Breast epithelium (tissue), 4 donors: Measurements from ENCODE around the gene PEMT. TPM values are rescaled to one million over a fixed set of nuclear protein-coding genes. Genes with fewer than 3 reads are reported as not detected.

Experiments
- DNase-seq, 2 donors: peaks; one replicate each; pipeline ENCODE4 v3.0.0-alpha.2; 2019; ENCODE audit warnings: low spot score in 2 of 2
- H3K27ac ChIP-seq, 2 donors: fragments of 200-600 bp; sonication (generic) in 1 of 2; one replicate each; pipeline ENCODE4 v1.5.1; 2016 to 2019; ENCODE audit warnings: mild to moderate bottlenecking in 1 of 2
- H3K27me3 ChIP-seq, 2 donors: fragments of 200-600 bp; sonication (generic) in 1 of 2; one replicate each; pipeline versions ENCODE4 v1.5.1 to v1.6.0; 2017 to 2019; ENCODE audit warnings: control low read depth in 1 of 2, mild to moderate bottlenecking in 1 of 2
- H3K36me3 ChIP-seq: fragments of 200-600 bp; one replicate; pipeline ENCODE4 v1.5.1; 2019
- H3K4me1 ChIP-seq, 2 donors: fragments of 200-600 bp; sonication (generic); one replicate each; pipeline ENCODE4 v1.5.1; 2016 to 2019; ENCODE audit warnings: control low read depth in 1 of 2
- H3K4me3 ChIP-seq, 3 donors: fragments of 200-600 bp; sonication (generic); 1 replicate in 2 of 3; 2 replicates in 1 of 3; pipeline ENCODE4 v1.5.1; 2016 to 2019; ENCODE audit warnings: mild to moderate bottlenecking in 3 of 3, moderate library complexity in 2 of 3
- H3K9me3 ChIP-seq, 2 donors: fragments of 200-600 bp; sonication (generic) in 1 of 2; one replicate each; pipeline ENCODE4 v1.5.1; 2016 to 2019; ENCODE audit warnings: control low read depth in 1 of 2
- POLR2A ChIP-seq: fragments of 450-650 bp; IDR thresholded peaks from one replicate; pipeline ENCODE4 v1.6.1; 2016; ENCODE audit warnings: antibody characterized with exemption, mild to moderate bottlenecking, moderate library complexity
- POLR2AphosphoS5 ChIP-seq, 3 donors: sonication (generic); formaldehyde crosslinking; IDR thresholded peaks; one replicate each; pipeline ENCODE4 v1.6.1; 2017; ENCODE audit warnings: antibody characterized with exemption in 3 of 3
- intact Hi-C: fragments of 100-400 bp; cut with DNase I; formaldehyde crosslinking; loops from one replicate; pipeline ENCODE4 v1.15.1; 2023; ENCODE audit warnings: low total_unique reads
- total RNA-seq, 3 donors: library from RNA; depleted of rRNA; stranded (reverse); fragments of >200 nt; gene quantifications; one replicate each; pipeline ENCODE4 v1.1.0, GENCODE V29; 2016
- TF ChIP-seq, protein P1 (sequence below), 3 donors: fragments of 450-650 bp; IDR thresholded peaks; one replicate each; pipeline ENCODE4 v1.5.1; 2016 to 2017; ENCODE audit warnings: antibody characterized with exemption in 3 of 3, mild to moderate bottlenecking in 3 of 3, moderate library complexity in 3 of 3

PEMT gene
- total RNA-seq, 3 donors from 2014 or later, result 37.3 to 151 (median 52.4) TPM

- Histone ChIP-seq H3K4me3 (no peak overlapping the region), H3K27me3 (no peaks in the 10 kb centered on the region), H3K9me3 (no peaks in the 10 kb centered on the region), H3K4me1 (no peaks in the 10 kb centered on the region), H3K27ac (peak overlapping the region in 1 of 2 donors; percentile 9), H3K36me3 (no peaks in the 10 kb centered on the region)
- no peak for TF ChIP-seq POLR2AphosphoS5 (IDR thresholded peaks at IDR 0.05)
- TF ChIP-seq, protein P1, sequence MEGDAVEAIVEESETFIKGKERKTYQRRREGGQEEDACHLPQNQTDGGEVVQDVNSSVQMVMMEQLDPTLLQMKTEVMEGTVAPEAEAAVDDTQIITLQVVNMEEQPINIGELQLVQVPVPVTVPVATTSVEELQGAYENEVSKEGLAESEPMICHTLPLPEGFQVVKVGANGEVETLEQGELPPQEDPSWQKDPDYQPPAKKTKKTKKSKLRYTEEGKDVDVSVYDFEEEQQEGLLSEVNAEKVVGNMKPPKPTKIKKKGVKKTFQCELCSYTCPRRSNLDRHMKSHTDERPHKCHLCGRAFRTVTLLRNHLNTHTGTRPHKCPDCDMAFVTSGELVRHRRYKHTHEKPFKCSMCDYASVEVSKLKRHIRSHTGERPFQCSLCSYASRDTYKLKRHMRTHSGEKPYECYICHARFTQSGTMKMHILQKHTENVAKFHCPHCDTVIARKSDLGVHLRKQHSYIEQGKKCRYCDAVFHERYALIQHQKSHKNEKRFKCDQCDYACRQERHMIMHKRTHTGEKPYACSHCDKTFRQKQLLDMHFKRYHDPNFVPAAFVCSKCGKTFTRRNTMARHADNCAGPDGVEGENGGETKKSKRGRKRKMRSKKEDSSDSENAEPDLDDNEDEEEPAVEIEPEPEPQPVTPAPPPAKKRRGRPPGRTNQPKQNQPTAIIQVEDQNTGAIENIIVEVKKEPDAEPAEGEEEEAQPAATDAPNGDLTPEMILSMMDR (IDR thresholded peaks at IDR 0.05), result no peak
- TF ChIP-seq POLR2A, result no peak
- no peak for DNase-seq
- intact Hi-C loops, result no loop called here
These were observed 85.8 kb downstream of the PEMT start for GRCh38 chr17:17505610-17506171.

- Histone ChIP-seq H3K4me1 (no peaks in the 10 kb centered on the region), H3K27me3 (no peaks in the 10 kb centered on the region), H3K27ac (no peak overlapping the region), H3K9me3 (no peaks in the 10 kb centered on the region), H3K36me3 (no peaks in the 10 kb centered on the region), H3K4me3 (no peak overlapping the region)
- DNase-seq, result no peak
- intact Hi-C loops, result no loop called here
- TF ChIP-seq POLR2A, result no peak
- TF ChIP-seq POLR2AphosphoS5 (IDR thresholded peaks at IDR 0.05), result no peak
These were observed 86.4 kb downstream of the PEMT start for GRCh38 chr17:17505151-17505550.

DNA sequence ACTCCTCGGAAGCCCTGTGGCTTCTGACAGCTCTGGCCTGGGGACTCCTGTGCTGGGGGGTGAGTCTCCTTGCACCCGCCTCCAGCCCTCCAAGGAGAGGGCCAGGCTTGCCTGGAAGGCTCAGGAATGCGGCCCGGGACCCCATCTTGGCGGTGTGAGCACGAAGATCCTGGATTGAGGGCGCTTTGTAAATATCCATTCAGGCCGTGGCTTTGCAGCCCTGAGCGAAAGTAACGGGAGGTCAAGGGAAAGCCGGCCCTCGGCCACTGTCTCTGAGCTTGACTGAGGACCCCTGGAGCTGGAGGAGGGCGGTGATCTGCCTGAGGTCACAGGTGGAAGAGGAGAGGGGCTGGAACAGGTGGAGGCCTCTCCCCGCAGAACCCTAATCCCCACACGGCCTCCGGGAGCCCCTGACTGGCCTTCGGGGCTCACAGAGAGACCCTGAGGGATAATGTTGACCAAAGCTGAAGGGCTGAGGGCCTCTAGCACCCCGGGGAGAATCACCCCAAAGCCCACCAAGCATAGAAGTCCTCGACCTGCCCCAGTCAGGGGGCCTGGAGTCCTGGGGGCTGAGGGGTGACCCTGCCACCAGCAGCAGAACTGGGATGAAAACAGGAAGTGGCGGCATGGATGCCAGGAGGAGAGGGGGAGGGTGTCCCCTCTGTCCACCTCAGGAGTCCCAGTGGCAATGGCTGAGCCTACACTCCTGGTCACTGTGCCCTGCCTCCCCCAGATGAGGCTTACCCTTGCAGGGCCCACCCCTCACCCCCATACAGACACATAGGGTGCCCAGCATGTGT is 87.0 kb downstream of the PEMT start:
- no peak for DNase-seq
- no peaks in the 10 kb centered on the region for H3K36me3 ChIP-seq
- TF ChIP-seq POLR2AphosphoS5 (IDR thresholded peaks at IDR 0.05) (no peak), POLR2A (no peak)
- TF ChIP-seq, protein P1 (IDR thresholded peaks at IDR 0.05), result no peak
- H3K9me3 ChIP-seq, result no peaks in the 10 kb centered on the region
- H3K4me3 ChIP-seq, result no peak overlapping the region
- intact Hi-C loops, result no loop called here
- H3K4me1 ChIP-seq, result no peaks in the 10 kb centered on the region
- H3K27me3 ChIP-seq, result no peaks in the 10 kb centered on the region
- no peak overlapping the region for H3K27ac ChIP-seq

DNA sequence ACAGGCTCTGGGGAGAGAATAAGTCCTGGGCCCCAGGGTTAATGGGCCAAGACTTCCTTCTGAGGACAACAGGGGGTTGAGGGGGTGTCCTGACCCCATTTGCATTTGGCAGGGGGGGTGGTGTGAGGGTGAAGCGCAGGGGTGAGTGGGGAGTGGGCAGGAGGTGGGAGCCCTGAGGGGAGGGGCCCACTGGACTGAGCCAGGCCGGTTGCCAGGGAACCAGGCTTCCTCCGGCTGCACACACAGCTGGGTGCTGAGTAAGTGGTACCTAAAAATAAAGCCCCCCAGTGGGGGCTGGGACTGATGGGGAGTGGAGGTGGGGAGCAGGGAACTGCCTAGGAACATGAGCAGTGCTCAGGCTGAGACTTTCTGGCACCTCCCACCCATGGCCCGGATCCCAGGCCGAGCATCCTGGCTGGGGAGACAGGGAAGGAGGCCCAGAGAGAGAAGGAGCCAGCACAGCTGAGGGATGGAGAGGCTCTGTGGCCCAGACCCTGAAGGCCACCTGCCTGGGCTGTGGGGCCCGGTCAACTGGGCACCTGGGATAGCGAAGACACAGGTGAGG is 87.9 kb downstream of the PEMT start:
- H3K36me3 ChIP-seq, result no peaks in the 10 kb centered on the region
- no peak overlapping the region for H3K4me3 ChIP-seq
- no peaks in the 10 kb centered on the region for H3K9me3 ChIP-seq
- intact Hi-C loops, result no loop called here
- DNase-seq, result no peak
- TF ChIP-seq POLR2A (no peak), POLR2AphosphoS5 (IDR thresholded peaks at IDR 0.05) (no peak)
- TF ChIP-seq, protein P1 (IDR thresholded peaks at IDR 0.05), result no peak
- H3K4me1 ChIP-seq, result no peaks in the 10 kb centered on the region
- no peaks in the 10 kb centered on the region for H3K27me3 ChIP-seq
- H3K27ac ChIP-seq, result no peak overlapping the region

DNA sequence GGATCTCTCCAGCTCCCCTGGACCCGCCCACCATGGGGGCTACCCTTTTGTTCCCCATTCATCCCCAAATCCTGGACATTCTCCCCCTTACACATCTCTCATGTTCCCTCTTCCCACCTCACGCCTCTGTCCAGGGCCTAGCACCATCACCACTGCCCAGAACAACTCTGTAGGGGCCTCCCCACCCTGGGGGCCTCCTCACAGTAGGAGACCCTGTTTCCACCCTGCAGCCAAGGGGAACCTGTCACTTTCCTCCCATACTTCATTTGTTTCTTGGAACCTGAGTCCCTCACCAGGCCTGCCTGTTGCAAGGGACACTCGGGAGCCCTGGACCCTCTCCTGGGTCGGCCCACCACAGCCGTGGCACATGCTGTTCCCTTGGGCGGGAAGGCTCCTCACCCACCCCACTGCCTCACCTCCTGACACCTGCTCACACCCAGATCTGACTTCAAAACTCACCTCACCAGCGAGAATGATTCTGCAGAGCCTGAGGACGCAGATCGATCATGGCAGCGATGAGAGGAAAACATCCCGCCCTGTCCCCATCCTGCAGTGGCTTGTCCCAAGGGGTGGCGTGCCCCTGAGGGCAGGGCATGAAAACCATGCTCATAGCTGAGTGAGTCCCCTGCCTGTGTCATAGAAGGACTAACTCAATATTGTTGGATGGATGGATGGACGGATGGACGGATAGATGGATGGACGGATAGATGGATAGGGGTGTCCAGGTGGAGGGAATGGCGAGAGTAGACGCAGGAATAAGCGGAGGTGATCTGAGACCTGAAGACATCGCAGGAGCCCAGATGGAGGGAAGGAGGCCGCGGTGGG is 88.6 kb downstream of the PEMT start:
- no peak for DNase-seq
- Histone ChIP-seq H3K9me3 (no peaks in the 10 kb centered on the region), H3K27me3 (no peaks in the 10 kb centered on the region), H3K27ac (no peak overlapping the region), H3K4me1 (no peaks in the 10 kb centered on the region), H3K4me3 (no peak overlapping the region), H3K36me3 (no peaks in the 10 kb centered on the region)
- TF ChIP-seq, protein P1 (IDR thresholded peaks at IDR 0.05), result no peak
- TF ChIP-seq POLR2AphosphoS5 (IDR thresholded peaks at IDR 0.05) (no peak), POLR2A (no peak)
- intact Hi-C loops, result no loop called here
